GM23248 (cell line): ENCODE data around the gene CD74.

ENCODE experiments used
- EZH2 ChIP-seq: fragments of 200-600 bp; sonication (generic); IDR thresholded peaks from 2 replicates; pipeline ENCODE4 v1.6.1; 2018; ENCODE audit warnings: antibody characterized with exemption, mild to moderate bottlenecking; ENCODE audit not compliant: insufficient read depth, poor library complexity, severe bottlenecking
- EZH2phosphoT487 ChIP-seq: fragments of 200-600 bp; sonication (generic); IDR thresholded peaks from 2 replicates; pipeline ENCODE4 v1.6.1; 2018; ENCODE audit warnings: antibody characterized with exemption, moderate library complexity, mild to moderate bottlenecking, low read depth; ENCODE audit not compliant: insufficient read depth

GRCh38 chr5:150407096-150407720 lies 5.5 kb downstream of the CD74 start:
- TF ChIP-seq EZH2 (no peak), EZH2phosphoT487 (no peak)
